Measurements from ENCODE around the gene ENPEP.

DNA sequence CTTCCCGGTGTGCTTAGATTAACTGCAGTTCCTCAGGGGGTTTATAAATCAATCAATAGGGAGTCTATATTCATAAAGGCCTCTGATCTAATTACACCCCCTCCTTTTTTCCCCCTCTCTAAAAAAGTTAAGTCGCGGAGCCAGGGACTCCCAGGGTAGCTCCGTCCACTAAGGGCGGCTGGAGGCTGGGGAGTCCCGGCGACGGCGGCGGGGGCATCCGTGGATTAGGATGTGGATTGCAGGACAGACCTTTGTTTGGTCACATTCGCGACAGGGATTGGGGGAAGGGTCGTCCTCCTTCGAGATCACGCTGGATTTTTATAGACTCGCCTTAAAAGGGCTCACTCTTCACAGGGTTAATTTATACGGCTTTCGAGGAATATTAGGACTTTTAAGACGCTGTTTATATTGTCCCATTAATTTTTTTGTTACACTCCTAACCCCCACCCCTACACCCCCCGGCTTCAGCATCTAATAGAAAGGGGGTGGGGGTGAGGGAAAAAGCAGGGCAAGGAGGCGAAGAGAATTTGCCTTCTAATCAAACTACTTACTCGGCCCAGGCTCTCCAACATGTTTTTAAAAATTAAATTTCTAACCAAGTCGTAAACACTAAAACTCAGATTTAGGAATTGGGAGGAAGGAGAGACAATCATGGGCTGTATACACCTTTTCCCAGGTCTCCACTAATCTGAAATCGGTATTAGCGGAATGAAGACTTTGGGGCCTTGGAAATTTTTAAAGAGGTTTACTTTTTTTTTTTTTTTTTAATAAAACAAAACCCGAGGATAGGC lies 138.4 kb downstream of the ENPEP start:
- TF ChIP-seq CTCF (IDR thresholded peaks at IDR 0.05) (no peak), EP300 (IDR thresholded peaks at IDR 0.05) (no peak), POLR2A (IDR thresholded peaks at IDR 0.05) (no peak), POLR2AphosphoS5 (IDR thresholded peaks at IDR 0.05) (no peak)
